WTC11 (cell line): ENCODE measurements around the gene ATG16L1. TPM values are rescaled to one million over a fixed set of nuclear protein-coding genes. Genes with fewer than 3 reads are reported as not detected.

ENCODE experiments used
- ATAC-seq: fragments of 200-7000 bp; cut with Tn5 transposase; 2 replicates; pipeline ENCODE4 v1.10.0; 2021; ENCODE audit warnings: mild to moderate bottlenecking, moderate library complexity
- CTCF ChIA-PET: fragments of 300-600 bp; sonication (Branson Sonifier 250); formaldehyde crosslinking; loops from one replicate; lab custom pipeline; 2021; ENCODE audit warnings: antibody characterized with exemption; lab: Charles Lee
- POLR2A ChIA-PET: fragments of 350-600 bp; sonication (Branson Sonifier 250); formaldehyde crosslinking; loops from one replicate; lab custom pipeline; 2021; ENCODE audit warnings: antibody characterized with exemption; lab: Charles Lee
- DNase-seq: peaks from one replicate; pipeline ENCODE4 v3.0.0; 2021; ENCODE audit warnings: low spot score
- H3K27ac Mint-ChIP-seq: 2 replicates; pipeline ENCODE4 v1.8.0; 2021; ENCODE audit warnings: mixed read lengths
- H3K27me3 Mint-ChIP-seq: 2 replicates; pipeline ENCODE4 v1.8.0; 2021; ENCODE audit warnings: low read depth, mild to moderate bottlenecking, moderate library complexity, mixed read lengths
- H3K36me3 Mint-ChIP-seq: 2 replicates; pipeline ENCODE4 v1.8.0; 2021; ENCODE audit warnings: mixed read lengths
- H3K4me1 Mint-ChIP-seq: 2 replicates; pipeline ENCODE4 v1.8.0; 2022; ENCODE audit warnings: mixed read lengths
- H3K4me3 Mint-ChIP-seq: 2 replicates; pipeline ENCODE4 v1.8.0; 2021; ENCODE audit warnings: mild to moderate bottlenecking, moderate library complexity, mixed read lengths
- H3K9me3 Mint-ChIP-seq: 2 replicates; pipeline ENCODE4 v1.8.0; 2021; ENCODE audit warnings: mixed read lengths
- ATF1 ChIP-seq: sonication (generic); formaldehyde crosslinking; IDR thresholded peaks from 2 replicates; pipeline ENCODE4 v1.8.1; 2023; ENCODE audit warnings: mild to moderate bottlenecking, moderate library complexity, missing genetic modification reagents
- CBFB ChIP-seq: sonication (generic); formaldehyde crosslinking; IDR thresholded peaks from 2 replicates; pipeline ENCODE4 v1.8.1; 2022; ENCODE audit warnings: mild to moderate bottlenecking, low read depth, missing genetic modification reagents
- ELF4 ChIP-seq: sonication (generic); formaldehyde crosslinking; IDR thresholded peaks from 2 replicates; pipeline ENCODE4 v1.8.1; 2022; ENCODE audit warnings: low read depth, mild to moderate bottlenecking, moderate library complexity, missing genetic modification reagents
- EMX1 ChIP-seq: fragments of 250-450 bp; sonication (Bioruptor Pico); IDR thresholded peaks from 2 replicates; pipeline ENCODE4 v1.8.0; 2021; ENCODE audit warnings: mild to moderate bottlenecking
- ESRRA ChIP-seq: sonication (generic); formaldehyde crosslinking; IDR thresholded peaks from 2 replicates; pipeline ENCODE4 v1.8.1; 2022; ENCODE audit warnings: mild to moderate bottlenecking, missing genetic modification reagents, borderline replicate concordance
- ETV6 ChIP-seq: sonication (generic); formaldehyde crosslinking; IDR thresholded peaks from 2 replicates; pipeline ENCODE4 v1.8.1; 2022; ENCODE audit warnings: mild to moderate bottlenecking, missing genetic modification reagents
- HMGXB4 ChIP-seq: sonication (generic); formaldehyde crosslinking; IDR thresholded peaks from 2 replicates; pipeline ENCODE4 v1.8.1; 2023; ENCODE audit warnings: mild to moderate bottlenecking, moderate library complexity, missing genetic modification reagents
- IRF1 ChIP-seq: sonication (generic); formaldehyde crosslinking; IDR thresholded peaks from 2 replicates; pipeline ENCODE4 v1.8.0; 2023; ENCODE audit warnings: missing genetic modification reagents
- IRF2 ChIP-seq: sonication (generic); formaldehyde crosslinking; IDR thresholded peaks from 2 replicates; pipeline ENCODE4 v1.8.0; 2022; ENCODE audit warnings: low read depth, missing genetic modification reagents, borderline replicate concordance
- JAZF1 ChIP-seq: fragments of 250-450 bp; sonication (Bioruptor Pico); IDR thresholded peaks from 2 replicates; pipeline ENCODE4 v1.9.0; 2021; ENCODE audit warnings: moderate library complexity, mild to moderate bottlenecking, inconsistent platforms
- JUN ChIP-seq: sonication (generic); formaldehyde crosslinking; IDR thresholded peaks from 2 replicates; pipeline ENCODE4 v1.8.0; 2023; ENCODE audit warnings: mild to moderate bottlenecking, missing genetic modification reagents
- NFYB ChIP-seq: sonication (generic); formaldehyde crosslinking; conservative IDR thresholded peaks from 2 replicates; pipeline ENCODE4 v1.8.0; 2022; ENCODE audit warnings: low read depth, missing genetic modification reagents
- NR1H2 ChIP-seq: sonication (generic); formaldehyde crosslinking; IDR thresholded peaks from 2 replicates; pipeline ENCODE4 v1.9.0; 2021; ENCODE audit warnings: mild to moderate bottlenecking, moderate library complexity, missing genetic modification reagents
- RELA ChIP-seq: sonication (generic); formaldehyde crosslinking; IDR thresholded peaks from 2 replicates; pipeline ENCODE4 v1.8.1; 2022; ENCODE audit warnings: missing genetic modification reagents, mild to moderate bottlenecking, borderline replicate concordance
- SMAD4 ChIP-seq: sonication (generic); formaldehyde crosslinking; IDR thresholded peaks from 2 replicates; pipeline ENCODE4 v1.8.0; 2022; ENCODE audit warnings: mild to moderate bottlenecking, missing genetic modification reagents
- SOX15 ChIP-seq: fragments of 250-450 bp; sonication (Bioruptor Pico); IDR thresholded peaks from 2 replicates; pipeline ENCODE4 v1.9.0; 2021; ENCODE audit warnings: mild to moderate bottlenecking
- TCF7 ChIP-seq: sonication (generic); formaldehyde crosslinking; IDR thresholded peaks from 2 replicates; pipeline ENCODE4 v1.8.0; 2022; ENCODE audit warnings: mild to moderate bottlenecking, low read depth, missing genetic modification reagents, moderate library complexity
- ZBTB43 ChIP-seq: sonication (generic); formaldehyde crosslinking; IDR thresholded peaks from 2 replicates; pipeline ENCODE4 v1.8.1; 2023; ENCODE audit warnings: mild to moderate bottlenecking, missing genetic modification reagents
- ZNF138 ChIP-seq: sonication (generic); formaldehyde crosslinking; conservative IDR thresholded peaks from 2 replicates; pipeline ENCODE4 v1.8.1; 2022; ENCODE audit warnings: mild to moderate bottlenecking, moderate library complexity, missing genetic modification reagents
- ZNF219 ChIP-seq: sonication (generic); formaldehyde crosslinking; IDR thresholded peaks from 2 replicates; pipeline ENCODE4 v1.8.0; 2023; ENCODE audit warnings: missing genetic modification reagents, mild to moderate bottlenecking, borderline replicate concordance
- ZNF416 ChIP-seq: fragments of 250-450 bp; sonication (Bioruptor Pico); IDR thresholded peaks from 2 replicates; pipeline ENCODE4 v1.9.0; 2021; ENCODE audit warnings: mild to moderate bottlenecking, inconsistent platforms
- ZNF423 ChIP-seq: fragments of 250-450 bp; sonication (Bioruptor Pico); IDR thresholded peaks from 2 replicates; pipeline ENCODE4 v2.1.2; 2022; ENCODE audit warnings: mild to moderate bottlenecking, moderate library complexity
- total RNA-seq: library from RNA; stranded (reverse); gene quantifications from 3 replicates; pipeline ENCODE4 v1.2.3, GENCODE V29; 2021
- TF ChIP-seq, protein P1 (sequence below): sonication (generic); formaldehyde crosslinking; IDR thresholded peaks from 2 replicates; pipeline ENCODE4 v1.8.1; 2023; ENCODE audit warnings: mild to moderate bottlenecking, missing genetic modification reagents
- TF ChIP-seq, protein P2 (sequence below): fragments of 200-600 bp; IDR thresholded peaks from 2 replicates; pipeline ENCODE4 v1.8.0; 2022; ENCODE audit warnings: antibody characterized with exemption
- TF ChIP-seq, protein P3 (sequence below): sonication (generic); formaldehyde crosslinking; IDR thresholded peaks from 2 replicates; pipeline ENCODE4 v1.8.0; 2022; ENCODE audit warnings: mild to moderate bottlenecking, missing genetic modification reagents
- TF ChIP-seq, protein P4 (sequence below): sonication (generic); formaldehyde crosslinking; IDR thresholded peaks from 2 replicates; pipeline ENCODE4 v1.8.1; 2023; ENCODE audit warnings: mild to moderate bottlenecking, missing genetic modification reagents, moderate library complexity
- TF ChIP-seq, protein P5 (sequence below): sonication (generic); formaldehyde crosslinking; IDR thresholded peaks from 2 replicates; pipeline ENCODE4 v1.8.0; 2022; ENCODE audit warnings: mild to moderate bottlenecking, missing genetic modification reagents

ATG16L1 gene
- total RNA-seq, 1 experiment from 2014 or later, result 31.8 TPM

- TF ChIP-seq, protein P1, sequence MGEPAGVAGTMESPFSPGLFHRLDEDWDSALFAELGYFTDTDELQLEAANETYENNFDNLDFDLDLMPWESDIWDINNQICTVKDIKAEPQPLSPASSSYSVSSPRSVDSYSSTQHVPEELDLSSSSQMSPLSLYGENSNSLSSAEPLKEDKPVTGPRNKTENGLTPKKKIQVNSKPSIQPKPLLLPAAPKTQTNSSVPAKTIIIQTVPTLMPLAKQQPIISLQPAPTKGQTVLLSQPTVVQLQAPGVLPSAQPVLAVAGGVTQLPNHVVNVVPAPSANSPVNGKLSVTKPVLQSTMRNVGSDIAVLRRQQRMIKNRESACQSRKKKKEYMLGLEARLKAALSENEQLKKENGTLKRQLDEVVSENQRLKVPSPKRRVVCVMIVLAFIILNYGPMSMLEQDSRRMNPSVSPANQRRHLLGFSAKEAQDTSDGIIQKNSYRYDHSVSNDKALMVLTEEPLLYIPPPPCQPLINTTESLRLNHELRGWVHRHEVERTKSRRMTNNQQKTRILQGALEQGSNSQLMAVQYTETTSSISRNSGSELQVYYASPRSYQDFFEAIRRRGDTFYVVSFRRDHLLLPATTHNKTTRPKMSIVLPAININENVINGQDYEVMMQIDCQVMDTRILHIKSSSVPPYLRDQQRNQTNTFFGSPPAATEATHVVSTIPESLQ (CRISPR knock-in tag), result no peak
- TF ChIP-seq JUN (CRISPR knock-in tag) (no peak), IRF1 (CRISPR knock-in tag) (no peak), SMAD4 (CRISPR knock-in tag) (no peak), ZNF138 (CRISPR knock-in tag) (no peak), NFYB (no peak), JAZF1 (CRISPR knock-in tag) (no peak), ELF4 (CRISPR knock-in tag) (no peak), RELA (CRISPR knock-in tag) (no peak), IRF2 (CRISPR knock-in tag) (no peak), ZNF416 (no peak), TCF7 (CRISPR knock-in tag) (no peak), ATF1 (CRISPR knock-in tag) (no peak)
- TF ChIP-seq, protein P2, sequence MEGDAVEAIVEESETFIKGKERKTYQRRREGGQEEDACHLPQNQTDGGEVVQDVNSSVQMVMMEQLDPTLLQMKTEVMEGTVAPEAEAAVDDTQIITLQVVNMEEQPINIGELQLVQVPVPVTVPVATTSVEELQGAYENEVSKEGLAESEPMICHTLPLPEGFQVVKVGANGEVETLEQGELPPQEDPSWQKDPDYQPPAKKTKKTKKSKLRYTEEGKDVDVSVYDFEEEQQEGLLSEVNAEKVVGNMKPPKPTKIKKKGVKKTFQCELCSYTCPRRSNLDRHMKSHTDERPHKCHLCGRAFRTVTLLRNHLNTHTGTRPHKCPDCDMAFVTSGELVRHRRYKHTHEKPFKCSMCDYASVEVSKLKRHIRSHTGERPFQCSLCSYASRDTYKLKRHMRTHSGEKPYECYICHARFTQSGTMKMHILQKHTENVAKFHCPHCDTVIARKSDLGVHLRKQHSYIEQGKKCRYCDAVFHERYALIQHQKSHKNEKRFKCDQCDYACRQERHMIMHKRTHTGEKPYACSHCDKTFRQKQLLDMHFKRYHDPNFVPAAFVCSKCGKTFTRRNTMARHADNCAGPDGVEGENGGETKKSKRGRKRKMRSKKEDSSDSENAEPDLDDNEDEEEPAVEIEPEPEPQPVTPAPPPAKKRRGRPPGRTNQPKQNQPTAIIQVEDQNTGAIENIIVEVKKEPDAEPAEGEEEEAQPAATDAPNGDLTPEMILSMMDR, result no peak
Measured at GRCh38 chr2:233273120-233273519, 21.6 kb downstream of the ATG16L1 start (continued).

DNA sequence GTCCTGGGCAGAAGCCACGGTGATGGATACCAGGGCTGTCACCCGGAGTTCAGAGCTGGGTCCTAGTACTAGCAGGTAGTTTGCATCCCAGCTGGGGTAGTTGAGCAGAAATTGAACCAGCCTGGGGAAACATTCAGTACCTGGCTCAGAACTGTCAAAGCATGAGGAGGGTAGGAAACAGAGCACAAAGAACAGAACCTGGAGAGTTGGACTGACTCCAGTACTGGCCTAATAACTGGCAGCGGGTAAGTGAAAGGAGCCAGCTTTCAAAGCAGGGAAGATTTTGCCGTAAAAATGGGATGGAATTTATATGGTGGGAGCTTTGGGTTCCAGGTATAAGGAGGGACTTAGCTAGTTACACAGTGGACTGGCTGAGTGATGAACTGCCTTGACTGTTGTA, 23.8 kb downstream of the ATG16L1 start:
- Mint-ChIP-seq H3K4me3 (no peak overlapping the region), H3K4me1 (no peaks in the 10 kb centered on the region), H3K9me3 (no peaks in the 10 kb centered on the region), H3K27ac (no peak overlapping the region), H3K36me3 (peaks cover 82% of the 10 kb centered on the region), H3K27me3 (no peaks in the 10 kb centered on the region)
- ATAC-seq (no peak), DNase-seq (no peak)
- CTCF ChIA-PET, result no interaction called here
- TF ChIP-seq HMGXB4 (CRISPR knock-in tag), result no peak
- no peak for TF ChIP-seq ESRRA (CRISPR knock-in tag)
- no peak for TF ChIP-seq ETV6 (CRISPR knock-in tag)
- TF ChIP-seq, protein P3, sequence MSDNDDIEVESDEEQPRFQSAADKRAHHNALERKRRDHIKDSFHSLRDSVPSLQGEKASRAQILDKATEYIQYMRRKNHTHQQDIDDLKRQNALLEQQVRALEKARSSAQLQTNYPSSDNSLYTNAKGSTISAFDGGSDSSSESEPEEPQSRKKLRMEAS (CRISPR knock-in tag), result no peak
- TF ChIP-seq, protein P4, sequence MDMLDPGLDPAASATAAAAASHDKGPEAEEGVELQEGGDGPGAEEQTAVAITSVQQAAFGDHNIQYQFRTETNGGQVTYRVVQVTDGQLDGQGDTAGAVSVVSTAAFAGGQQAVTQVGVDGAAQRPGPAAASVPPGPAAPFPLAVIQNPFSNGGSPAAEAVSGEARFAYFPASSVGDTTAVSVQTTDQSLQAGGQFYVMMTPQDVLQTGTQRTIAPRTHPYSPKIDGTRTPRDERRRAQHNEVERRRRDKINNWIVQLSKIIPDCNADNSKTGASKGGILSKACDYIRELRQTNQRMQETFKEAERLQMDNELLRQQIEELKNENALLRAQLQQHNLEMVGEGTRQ (CRISPR knock-in tag), result no peak
- TF ChIP-seq NR1H2 (CRISPR knock-in tag), result no peak
- no peak for TF ChIP-seq CBFB (CRISPR knock-in tag)
- no peak for TF ChIP-seq ZNF219 (CRISPR knock-in tag)
- TF ChIP-seq EMX1 (CRISPR knock-in tag), result no peak
- TF ChIP-seq ZNF416, result no peak
- no peak for TF ChIP-seq ZBTB43 (CRISPR knock-in tag)
- TF ChIP-seq TCF7 (CRISPR knock-in tag), result no peak
- TF ChIP-seq SMAD4 (CRISPR knock-in tag), result no peak
- no peak for TF ChIP-seq SOX15 (CRISPR knock-in tag)
- TF ChIP-seq, protein P5, sequence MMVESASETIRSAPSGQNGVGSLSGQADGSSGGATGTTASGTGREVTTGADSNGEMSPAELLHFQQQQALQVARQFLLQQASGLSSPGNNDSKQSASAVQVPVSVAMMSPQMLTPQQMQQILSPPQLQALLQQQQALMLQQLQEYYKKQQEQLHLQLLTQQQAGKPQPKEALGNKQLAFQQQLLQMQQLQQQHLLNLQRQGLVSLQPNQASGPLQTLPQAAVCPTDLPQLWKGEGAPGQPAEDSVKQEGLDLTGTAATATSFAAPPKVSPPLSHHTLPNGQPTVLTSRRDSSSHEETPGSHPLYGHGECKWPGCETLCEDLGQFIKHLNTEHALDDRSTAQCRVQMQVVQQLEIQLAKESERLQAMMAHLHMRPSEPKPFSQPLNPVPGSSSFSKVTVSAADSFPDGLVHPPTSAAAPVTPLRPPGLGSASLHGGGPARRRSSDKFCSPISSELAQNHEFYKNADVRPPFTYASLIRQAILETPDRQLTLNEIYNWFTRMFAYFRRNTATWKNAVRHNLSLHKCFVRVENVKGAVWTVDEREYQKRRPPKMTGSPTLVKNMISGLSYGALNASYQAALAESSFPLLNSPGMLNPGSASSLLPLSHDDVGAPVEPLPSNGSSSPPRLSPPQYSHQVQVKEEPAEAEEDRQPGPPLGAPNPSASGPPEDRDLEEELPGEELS, result no peak
- no peak for TF ChIP-seq ZNF423 (CRISPR knock-in tag)
- POLR2A ChIA-PET, result no interaction called here
